HG03520 (cell line): ENCODE measurements around the gene RBM6.
"Not testable (repeated sequence)": the region's sequence is repeated elsewhere in the genome, so short reads cannot be mapped to it uniquely, and the experiment has no call there.

ENCODE experiments used
- ATAC-seq: cut with Tn5 transposase; IDR thresholded peaks from one replicate; pipeline ENCODE4 v1.9.1; 2021; ENCODE audit warnings: mild to moderate bottlenecking, moderate library complexity; ENCODE audit not compliant: unreplicated experiment

The RBM6 gene

GRCh38 chr3:49968346-49968745 lies 28.4 kb downstream of the RBM6 start:
- ATAC-seq, result no peak

GRCh38 chr3:49972656-49973055 lies 32.7 kb downstream of the RBM6 start:
- no peak for ATAC-seq

- no peak for ATAC-seq
Observed at GRCh38 chr3:49976942-49977341, 37.0 kb downstream of the RBM6 start.

- ATAC-seq, result no peak
Observed at GRCh38 chr3:49984394-49984793, 44.4 kb downstream of the RBM6 start.

- no peak for ATAC-seq
Observed at GRCh38 chr3:49992326-49992725, 52.4 kb downstream of the RBM6 start.

GRCh38 chr3:49994476-49994875 lies 54.5 kb downstream of the RBM6 start:
- no peak for ATAC-seq

GRCh38 chr3:49996016-49996415 lies 56.1 kb downstream of the RBM6 start:
- no peak for ATAC-seq

- no peak for ATAC-seq
Observed at GRCh38 chr3:49997862-49998261, 57.9 kb downstream of the RBM6 start.

GRCh38 chr3:49998326-49998725 lies 58.4 kb downstream of the RBM6 start:
- no peak for ATAC-seq

GRCh38 chr3:50001511-50001910 lies 61.6 kb downstream of the RBM6 start:
- ATAC-seq, result no peak

GRCh38 chr3:50003216-50003615 lies 63.3 kb downstream of the RBM6 start:
- ATAC-seq, result no peak

GRCh38 chr3:50003824-50004223 lies 63.9 kb downstream of the RBM6 start:
- ATAC-seq, result no peak

- ATAC-seq, result no peak
Observed at GRCh38 chr3:50008931-50009330, 69.0 kb downstream of the RBM6 start.

GRCh38 chr3:50010959-50011358 lies 71.0 kb downstream of the RBM6 start:
- ATAC-seq, result no peak

- ATAC-seq, result no peak
Observed at GRCh38 chr3:50015918-50016317, 76.0 kb downstream of the RBM6 start.

- no peak for ATAC-seq
Observed at GRCh38 chr3:50028346-50028745, 88.4 kb downstream of the RBM6 start.

GRCh38 chr3:50031201-50031600 lies 91.3 kb downstream of the RBM6 start:
- ATAC-seq, result not testable (repeated sequence)

GRCh38 chr3:50044976-50045375 lies 105.0 kb downstream of the RBM6 start:
- ATAC-seq, result no peak

- no peak for ATAC-seq
Observed at GRCh38 chr3:50047426-50047825, 107.5 kb downstream of the RBM6 start.

GRCh38 chr3:50050361-50050760 lies 110.4 kb downstream of the RBM6 start:
- ATAC-seq, result no peak

- ATAC-seq, result no peak
Observed at GRCh38 chr3:50057756-50058155, 117.8 kb downstream of the RBM6 start.

- no peak for ATAC-seq
Observed at GRCh38 chr3:50068134-50068533, 128.2 kb downstream of the RBM6 start.

- ATAC-seq, result no peak
Observed at GRCh38 chr3:50078091-50078490, 138.1 kb downstream of the RBM6 start.

GRCh38 chr3:50078622-50079021 lies 138.7 kb downstream of the RBM6 start:
- no peak for ATAC-seq
